ENCODE data around the gene BICD1. TPM values are rescaled to one million over a fixed set of nuclear protein-coding genes. Genes with fewer than 3 reads are reported as not detected.

The BICD1 gene
- total RNA-seq, 1 experiment from 2014 or later, result 21.1 TPM

DNA sequence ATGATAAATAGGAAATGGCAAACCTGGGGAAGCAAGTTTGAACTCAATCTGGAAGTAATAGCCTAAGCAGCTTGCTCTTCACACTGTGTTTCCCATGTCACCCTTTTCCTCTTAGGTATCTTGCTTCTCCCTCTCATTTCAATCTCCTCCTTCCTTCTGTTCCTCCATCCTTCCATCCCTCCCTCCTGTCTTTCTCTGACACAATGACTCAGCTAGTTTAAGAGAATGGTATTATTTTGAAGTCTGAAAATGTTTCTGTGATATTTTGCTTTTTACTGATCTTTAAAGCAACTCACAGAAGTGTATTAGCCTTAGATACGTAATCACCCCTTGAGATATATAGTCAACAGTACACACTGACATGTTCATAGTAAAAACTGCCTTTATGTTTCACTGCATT lies 236.8 kb downstream of the BICD1 start:
- no peak for DNase-seq (ENCODE audit: low spot score)

DNA sequence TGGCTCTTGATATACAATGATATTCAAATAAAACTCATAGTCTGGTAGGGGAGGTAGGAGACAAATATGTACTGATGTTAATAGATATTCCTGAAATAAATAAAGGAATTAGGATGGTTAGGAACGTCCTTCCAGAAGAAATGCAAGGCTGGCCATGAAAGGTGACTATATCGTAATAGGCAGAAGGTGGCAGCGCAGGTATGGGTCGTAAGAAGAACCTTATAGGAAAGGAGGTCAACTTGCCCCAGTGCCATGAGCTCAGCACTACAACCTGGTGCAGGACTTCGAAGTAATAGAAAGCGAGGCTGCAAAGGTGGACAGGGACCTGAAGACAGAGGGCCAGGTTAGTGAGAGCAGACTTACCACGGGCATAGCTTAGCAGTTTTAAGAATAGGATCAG lies 237.4 kb downstream of the BICD1 start:
- DNase-seq (ENCODE audit: low spot score), result peak; percentile 51

DNA sequence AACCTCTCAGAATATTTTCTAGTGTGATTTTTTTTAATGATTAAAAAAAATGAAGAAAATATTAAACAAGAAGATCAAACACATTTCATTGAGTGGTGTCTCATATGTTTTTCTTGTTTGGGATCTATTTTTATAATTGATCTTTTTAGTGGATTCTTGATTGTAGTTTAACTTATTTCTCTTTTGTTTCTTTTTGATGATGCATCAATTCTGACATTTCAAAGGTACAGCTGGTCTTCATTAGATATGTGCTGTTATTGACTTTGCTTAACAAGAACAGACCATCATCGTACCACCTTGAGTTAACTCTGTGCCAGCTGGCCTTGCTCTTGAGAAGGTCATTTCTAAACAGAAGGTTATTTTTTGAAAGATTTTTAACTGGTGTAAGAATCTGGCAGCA lies 246.9 kb downstream of the BICD1 start:
- no peak for DNase-seq (ENCODE audit: low spot score)

DNA sequence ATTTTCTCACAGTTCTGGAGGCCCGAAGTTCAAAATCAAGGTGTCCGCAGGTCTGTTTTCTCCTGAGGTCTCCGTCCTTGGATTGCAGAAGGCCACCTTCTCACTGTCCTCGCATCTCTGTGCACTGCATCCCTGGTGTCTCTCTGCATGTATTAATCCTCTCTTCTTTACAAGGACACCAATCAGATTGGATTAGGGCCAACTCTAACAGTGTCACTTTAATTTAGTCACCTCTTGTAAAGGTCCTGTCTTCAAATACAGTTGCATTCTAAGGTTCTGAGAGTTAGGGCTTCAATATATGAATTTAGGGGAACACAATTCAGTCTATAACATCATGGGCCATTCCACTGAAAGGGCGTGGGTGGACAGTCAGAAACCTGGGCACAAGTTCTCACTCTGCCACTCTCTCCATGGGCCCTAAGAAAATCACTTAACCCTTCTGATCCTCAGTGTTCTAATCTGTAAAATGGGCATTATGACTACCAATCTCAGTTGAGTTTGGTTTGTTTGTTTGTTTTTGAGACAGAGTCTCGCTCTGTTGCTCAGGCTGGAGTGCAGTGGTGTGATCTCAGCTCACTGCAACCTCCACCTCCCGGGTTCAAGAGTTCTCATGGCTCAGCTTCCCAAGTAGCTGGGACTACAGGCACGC lies 251.1 kb downstream of the BICD1 start:
- no peak for DNase-seq (ENCODE audit: low spot score)

DNA sequence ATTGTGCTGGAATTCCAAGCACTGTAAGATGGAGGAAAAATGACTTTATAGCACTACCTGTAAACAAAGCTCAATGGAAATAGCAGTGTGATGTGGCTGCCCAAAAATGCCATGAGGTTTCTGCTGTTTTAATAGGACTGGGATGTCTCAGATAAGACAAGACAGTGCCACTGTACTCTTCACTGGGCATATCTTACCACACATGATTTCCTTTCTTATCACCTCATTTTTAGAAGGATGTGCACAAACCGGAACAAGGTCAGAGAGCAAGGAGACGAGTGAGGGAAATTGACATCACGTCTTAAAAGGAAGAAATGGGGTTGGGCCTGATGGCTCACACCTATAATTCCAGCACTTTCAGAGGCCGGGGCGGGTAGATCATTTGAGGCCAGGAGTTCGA lies 254.3 kb downstream of the BICD1 start:
- DNase-seq (ENCODE audit: low spot score), result no peak

DNA sequence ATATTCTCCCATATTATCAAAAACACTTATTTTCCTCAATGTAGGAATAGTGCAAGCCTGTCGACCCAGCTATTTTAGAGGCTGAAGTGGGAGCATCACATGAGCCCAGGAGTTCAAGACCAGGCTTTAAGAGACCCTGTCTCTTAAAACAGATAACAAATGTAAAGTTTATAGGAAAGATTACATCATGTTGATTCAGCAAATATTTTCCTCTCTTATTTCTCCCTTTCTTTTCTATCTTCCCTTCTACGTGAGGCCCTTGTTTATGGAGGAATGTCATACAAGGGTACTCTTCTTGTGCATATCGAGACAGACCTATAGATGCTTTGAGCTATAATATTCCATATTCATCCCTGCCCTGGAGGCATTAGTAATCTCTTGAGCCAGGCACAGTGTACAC lies 256.2 kb downstream of the BICD1 start:
- no peak for DNase-seq (ENCODE audit: low spot score)

DNA sequence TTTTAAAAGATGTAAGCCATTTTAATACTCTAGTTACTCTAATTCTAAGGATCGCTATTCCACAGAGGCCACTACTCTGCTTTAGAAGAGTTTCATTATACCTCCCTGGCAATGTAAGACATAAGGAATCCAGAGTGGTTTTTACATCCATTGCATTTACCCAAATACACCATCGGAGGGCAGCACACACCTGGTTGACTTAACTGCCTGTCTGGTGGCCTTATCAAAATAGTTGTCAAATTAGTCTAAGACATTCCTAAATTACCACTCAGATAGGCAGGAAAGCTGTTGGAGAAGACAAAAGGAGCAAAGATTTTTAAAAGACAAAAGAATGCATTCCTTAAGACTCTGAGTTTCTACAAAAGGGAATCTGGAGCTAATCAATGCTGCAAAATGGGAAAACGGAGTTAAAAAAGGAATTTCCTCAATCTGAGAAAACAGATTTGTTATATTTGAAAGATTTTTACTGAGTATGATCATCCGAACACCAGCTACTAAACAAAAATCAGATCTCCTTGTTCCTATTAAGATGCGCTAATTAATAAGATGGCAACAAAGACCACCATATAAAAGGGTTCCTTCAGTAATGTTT lies 258.9 kb downstream of the BICD1 start:
- DNase-seq (ENCODE audit: low spot score), result peak; percentile 94

DNA sequence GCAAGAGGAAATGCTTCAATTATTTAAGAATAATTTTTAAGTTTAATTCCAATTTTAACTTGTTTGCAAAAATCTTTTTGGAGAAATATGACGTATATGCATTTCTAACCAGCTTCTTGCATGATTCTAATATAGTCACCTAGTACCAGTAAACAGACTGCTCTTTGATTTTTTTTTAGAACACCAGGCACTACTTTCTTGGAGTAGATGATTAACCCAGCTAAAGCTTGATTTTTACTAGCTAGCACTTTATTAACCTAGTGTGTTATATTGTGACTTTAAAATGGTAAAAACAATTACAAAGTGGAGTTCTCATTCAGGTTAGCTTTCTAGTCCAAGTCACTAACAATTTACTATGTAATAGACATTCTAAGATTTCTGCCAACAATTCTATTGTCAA lies 260.1 kb downstream of the BICD1 start:
- peak; percentile 10 for DNase-seq (ENCODE audit: low spot score)

DNA sequence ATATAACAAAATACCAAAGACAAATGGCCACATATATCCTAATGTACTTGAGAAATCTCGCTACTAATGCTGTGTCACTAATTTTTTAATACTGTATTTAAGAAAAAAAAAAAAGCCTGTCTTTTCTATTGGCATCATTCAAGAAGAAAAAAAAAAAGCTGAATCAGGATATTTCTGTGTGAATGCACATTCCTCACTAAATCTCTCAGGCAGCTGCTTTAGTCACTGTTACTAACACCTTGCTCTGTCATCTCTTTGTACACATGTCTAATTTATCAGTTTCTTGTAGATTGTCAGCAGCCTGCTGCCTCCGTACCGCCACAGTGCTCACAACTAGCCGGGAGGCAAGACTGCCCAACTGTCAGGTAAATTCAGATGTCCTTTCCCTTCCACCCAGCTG lies 260.7 kb downstream of the BICD1 start:
- DNase-seq (ENCODE audit: low spot score), result no peak

DNA sequence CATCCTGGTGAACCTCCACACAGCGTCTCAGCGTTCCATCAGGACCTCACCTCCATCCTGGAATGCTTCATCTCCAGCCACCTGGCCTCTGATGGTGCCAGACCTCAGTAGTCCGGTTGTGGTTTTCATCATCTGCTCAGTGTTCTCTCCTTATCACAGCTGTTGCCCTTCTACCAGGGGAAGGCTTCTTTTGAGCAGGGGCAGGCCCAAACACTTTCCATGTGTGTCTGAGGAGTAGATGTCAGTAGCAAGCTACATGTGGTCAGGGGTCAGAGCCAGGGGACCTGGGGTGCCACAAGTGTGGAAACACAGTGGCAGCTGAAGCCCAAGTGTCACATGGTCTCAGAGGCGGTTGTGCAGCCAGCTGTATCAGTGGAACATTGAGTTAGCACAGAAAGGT lies 262.6 kb downstream of the BICD1 start:
- no peak for DNase-seq (ENCODE audit: low spot score)

DNA sequence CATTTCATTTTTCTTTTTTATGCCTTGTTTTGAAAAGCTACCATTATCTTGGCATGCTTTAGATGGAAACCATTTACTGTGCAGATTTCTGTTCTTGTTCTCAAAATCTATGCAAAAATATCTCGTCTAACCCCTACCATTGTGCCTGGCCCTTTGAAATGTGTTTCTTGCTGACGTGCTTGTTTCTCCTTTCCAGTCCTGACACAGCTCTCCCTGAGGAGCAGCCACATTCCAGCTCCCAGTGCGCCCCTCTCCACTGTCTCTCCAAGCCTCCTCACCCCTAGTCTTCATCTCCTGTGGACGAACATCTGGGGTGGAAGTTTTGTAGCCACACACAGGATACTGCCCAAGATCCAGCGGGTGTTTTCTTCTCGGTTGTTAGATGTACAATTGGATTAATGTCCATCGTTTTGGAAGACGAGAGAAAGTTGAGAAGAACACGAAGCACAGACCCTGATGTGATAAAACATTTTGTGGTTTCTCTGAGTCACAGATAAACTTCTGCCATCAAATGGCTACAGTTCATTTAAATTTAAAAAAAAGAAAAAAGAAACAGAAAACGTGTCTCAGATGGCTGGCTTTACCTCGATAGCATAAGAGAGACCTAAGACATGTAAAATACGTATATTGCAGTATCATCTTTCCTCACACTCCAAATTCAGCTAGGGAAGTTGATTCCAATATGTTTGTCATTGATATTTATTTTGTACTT lies 270.9 kb downstream of the BICD1 start:
- DNase-seq (ENCODE audit: low spot score), result no peak

DNA sequence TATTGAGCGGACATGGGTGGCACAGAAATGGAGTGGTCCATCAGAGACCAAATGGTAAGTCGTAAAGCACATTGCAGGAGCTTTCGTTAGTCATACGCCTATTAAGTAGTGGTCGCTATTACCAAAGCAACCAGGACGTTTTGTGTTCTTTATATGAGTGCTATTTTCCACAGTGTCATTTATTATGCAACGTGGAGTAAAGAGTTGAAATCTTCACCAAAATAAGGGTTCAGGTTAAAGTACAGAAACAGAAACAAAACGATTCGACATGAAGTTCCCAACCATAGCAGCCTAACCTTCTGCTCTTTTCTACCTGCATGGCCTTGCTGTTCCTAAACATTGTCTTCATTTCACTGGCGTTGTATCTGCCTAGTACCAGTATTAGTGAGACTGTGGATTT lies 272.6 kb downstream of the BICD1 start:
- no peak for DNase-seq (ENCODE audit: low spot score)

DNA sequence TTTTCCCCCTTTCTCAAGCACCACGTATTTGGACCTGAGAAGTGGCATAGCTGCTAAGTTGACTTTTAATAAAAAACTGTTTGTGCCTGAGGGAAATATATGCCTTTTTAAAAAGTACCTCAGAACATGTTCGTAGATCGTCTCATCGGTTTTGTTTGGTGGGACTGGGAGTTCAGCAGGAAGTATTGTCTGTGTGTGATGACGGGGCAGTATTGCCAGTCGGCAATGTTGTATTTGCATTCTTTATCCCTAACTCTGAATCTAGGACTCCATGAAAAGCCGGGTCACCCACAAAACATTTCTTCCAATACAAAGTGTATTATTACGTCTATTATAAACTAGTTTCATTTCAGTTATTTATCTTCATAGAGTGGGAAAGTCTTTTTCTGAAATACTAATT lies 273.0 kb downstream of the BICD1 start:
- no peak for DNase-seq (ENCODE audit: low spot score)

DNA sequence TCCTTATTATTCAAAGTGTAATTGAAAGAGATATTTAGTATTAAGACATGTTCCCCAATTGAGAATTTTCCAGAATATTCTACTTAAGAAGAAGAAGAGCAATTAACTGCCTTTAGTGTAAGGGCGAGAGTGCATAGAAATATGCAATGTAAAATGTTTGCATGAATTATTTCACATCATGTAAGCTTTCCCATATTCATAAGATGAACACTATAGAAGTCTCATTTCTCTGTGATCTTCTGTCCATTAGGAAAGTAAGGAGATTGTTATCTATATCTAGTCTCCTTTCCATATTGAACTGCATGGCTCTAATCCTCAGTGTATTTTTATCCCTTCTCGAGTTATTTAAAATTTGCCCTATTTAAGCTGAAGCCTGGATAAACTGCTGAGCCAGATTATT lies 275.6 kb downstream of the BICD1 start:
- no peak for DNase-seq (ENCODE audit: low spot score)

DNA sequence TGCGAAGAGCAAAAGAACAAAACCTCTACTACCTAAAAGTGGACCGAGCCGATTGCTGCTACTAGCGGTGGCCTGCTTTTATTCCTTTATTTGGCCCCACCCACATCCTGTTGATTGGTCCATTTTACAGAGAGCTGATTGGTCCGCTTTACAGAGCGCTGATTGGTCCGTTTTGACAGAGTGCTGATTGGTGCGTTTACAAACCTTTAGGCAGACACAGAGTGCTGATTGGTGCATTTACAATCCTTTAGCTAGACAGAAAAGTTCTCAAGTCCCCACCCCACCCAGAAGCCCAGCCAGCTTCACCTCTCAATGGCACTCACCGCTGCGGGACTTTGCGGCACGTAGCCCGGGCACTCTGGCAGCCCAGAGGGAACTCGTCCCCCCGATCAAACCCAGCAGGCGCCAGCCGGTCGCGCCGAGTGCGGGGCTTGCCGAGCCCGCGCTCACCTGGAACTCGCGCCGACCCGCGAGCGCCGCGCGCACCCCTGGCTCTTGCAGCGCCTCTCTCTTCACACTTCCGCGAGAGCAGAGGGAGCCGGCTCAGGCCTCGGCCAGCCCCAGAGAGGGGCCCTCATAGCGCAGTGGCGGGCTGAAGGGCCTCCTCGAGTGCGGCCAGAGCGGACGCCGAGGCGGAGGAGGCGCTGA lies 284.0 kb downstream of the BICD1 start:
- peak; percentile 41 for DNase-seq (ENCODE audit: low spot score)

DNA sequence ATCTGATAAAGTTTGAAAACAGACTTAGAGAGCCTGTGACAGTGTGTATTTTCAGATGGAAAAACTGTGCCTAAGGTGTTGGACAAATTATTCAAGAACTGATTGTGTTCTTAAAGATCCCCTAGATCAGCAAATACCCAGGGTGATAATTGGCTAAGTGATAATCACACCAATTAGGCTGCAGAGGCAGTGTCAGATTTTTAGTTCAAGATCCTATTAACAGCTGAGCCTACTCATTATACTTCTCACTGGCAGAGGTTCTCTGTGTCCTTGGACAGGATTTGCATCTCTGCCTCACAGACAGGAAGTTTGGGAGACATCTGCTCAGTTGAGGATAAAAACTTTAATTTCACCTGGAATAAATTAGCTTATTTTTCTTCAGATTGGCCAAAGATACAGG lies 288.4 kb downstream of the BICD1 start:
- DNase-seq (ENCODE audit: low spot score), result no peak

DNA sequence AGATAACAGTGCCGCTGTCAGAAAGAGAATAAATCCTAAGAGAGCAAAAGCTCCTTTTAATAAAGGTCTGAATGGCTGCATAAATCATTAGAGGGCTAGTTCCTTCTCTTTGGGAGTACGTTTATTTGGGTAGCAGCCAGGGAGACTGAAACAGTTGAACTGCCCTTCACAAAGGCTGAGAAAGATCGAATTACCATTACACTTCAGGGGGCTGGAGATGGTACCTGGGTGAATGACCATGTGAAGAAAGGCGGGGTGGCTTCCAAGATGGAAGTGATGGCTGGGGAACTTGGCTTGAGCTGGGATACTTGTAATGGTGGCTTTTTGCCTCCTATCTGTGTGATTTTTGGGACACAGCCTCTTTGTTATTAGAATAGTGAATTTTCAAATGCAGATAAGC lies 291.0 kb downstream of the BICD1 start:
- no peak for DNase-seq (ENCODE audit: low spot score)

DNA sequence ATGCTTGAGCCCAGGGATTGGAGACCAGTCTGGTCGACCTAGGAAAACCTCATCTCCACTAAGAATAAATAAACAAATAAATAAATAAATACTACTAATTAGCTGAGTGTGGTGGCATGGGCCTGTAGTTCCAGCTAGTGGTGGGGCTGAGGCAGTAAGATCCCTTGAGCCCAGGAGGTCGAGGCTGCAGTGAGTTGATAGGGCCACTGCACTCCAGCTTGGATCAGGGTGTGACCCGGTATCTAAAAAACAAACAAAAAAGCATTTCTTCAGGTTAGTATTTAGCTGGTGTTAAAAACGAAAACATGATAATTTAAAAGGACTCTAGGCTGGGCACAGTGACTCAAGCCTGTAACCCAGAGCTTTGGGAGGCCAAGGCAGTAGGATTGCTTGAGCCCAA lies 291.5 kb downstream of the BICD1 start:
- DNase-seq (ENCODE audit: low spot score), result no peak

DNA sequence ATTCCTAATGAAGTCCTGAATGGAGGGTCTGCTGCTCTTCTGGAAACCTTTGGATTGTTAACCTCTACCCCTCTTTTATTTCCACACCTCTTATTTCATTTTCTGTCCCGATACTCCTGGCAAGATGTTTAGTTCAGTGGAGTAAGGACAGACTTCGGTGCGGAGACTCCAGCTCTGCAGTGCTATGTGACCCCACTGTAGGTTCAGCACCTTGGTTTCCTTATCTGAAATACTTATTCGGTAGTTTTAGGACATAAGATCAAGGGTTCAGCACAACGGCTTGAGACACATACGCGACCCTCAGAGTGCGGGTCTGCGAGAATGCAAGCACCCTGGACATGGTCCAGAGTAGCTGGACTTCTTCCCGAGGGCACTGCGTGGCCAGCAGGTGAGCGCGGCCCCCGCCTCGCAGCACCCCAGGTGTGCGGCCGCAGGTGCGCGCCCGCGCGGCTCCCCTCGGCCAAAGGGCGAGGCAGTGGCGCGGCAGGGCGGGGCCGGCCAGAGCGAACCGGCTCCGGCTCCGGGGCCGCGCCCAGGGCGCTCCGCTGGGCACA lies 292.2 kb downstream of the BICD1 start:
- DNase-seq (ENCODE audit: low spot score), result no peak

DNA sequence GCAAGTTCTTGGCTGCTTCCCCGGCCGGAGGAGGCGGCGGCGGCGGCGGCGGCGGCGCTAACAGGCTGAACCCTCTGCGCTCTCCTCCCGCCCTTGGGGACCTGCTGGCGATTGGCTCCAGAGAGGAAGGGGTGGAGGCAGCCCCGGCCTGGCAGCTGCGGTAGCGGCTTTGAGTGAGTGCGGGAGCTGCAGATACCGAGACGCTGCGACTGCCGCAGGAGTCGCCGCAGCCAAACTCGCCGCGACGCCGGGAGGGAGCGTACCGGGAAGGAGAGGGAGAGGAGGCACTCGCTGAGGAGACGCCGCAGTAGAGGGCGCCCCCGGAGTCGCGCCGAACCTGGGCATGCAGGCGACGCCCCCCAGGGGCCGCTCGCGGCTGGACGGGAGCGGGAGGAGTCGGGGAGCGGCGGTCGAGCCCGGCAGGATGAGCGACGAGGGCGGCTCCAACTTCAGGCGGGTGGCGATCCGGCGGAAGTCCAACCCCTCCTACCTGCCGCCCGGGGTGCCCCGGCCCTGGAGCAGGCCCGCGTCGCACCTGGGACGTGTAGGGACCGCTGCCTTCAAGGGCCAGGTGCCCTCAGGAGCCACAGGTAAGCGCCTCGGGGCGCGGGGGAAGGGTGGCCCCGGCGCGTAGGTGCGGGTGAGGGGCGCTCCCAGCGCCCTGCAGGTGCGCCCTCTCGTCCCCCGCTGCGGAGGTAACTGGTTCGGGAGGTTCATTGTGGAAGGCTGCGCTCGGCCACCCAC lies 292.9 kb downstream of the BICD1 start, which contains the start of gene FGD4:
TSS of gene FGD4 (plus strand) at position 189 of the 744 bp plus-strand sequence.
- peak; percentile 93 for DNase-seq (ENCODE audit: low spot score)

DNA sequence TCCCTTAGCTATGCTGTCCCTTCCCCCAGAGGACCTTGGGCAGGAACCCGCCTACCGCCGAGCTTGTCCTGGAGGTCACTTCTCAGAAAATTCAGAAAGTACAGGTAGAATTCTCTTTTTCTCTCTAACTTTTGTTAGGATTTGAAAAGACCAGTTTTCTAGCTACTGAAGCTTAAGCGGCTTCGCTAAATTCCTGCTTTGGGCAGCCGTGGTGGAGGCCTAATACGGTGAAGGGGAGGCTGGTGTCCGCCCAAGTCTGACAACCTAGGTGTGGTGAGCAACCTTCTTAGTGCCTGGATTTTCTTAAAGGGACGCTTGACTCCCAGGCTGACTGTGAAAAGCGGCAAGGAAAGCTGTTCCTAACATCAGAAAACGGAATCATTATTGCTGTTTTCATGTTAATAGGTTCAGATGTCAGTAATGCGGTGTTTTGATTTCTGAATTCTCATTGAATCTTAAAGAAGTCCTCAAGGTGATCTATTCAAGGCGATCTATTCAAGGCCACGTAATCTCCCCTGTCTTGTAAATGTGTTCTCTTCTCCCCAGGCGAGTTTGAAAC lies 293.5 kb downstream of the BICD1 start:
- peak; percentile 79 for DNase-seq (ENCODE audit: low spot score)
